Gastroesophageal sphincter (tissue), 4 donors: Measurements from ENCODE around the gene HOXA1. TPM values are rescaled to one million over a fixed set of nuclear protein-coding genes. Genes with fewer than 3 reads are reported as not detected.

ENCODE experiments used
- ATAC-seq: fragments of 150-250 bp; one replicate; pipeline ENCODE4 v1.9.1; 2016; ENCODE audit warnings: mild to moderate bottlenecking, moderate library complexity
- H3K27ac ChIP-seq, 4 donors: fragments of 200-600 bp; sonication (generic) in 3 of 4; 1 replicate in 3 of 4; 2 replicates in 1 of 4; pipeline ENCODE4 v1.5.1; 2016 to 2019
- H3K27me3 ChIP-seq: fragments of 200-600 bp; sonication (generic); one replicate; pipeline ENCODE4 v1.5.1; 2019
- H3K36me3 ChIP-seq, 2 donors: fragments of 200-600 bp; sonication (generic); one replicate each; pipeline ENCODE4 v1.5.1; 2019; ENCODE audit warnings: control low read depth in 1 of 2
- H3K4me1 ChIP-seq, 3 donors: fragments of 200-600 bp; sonication (generic); 1 replicate in 2 of 3; 2 replicates in 1 of 3; pipeline ENCODE4 v1.5.1; 2016 to 2019; ENCODE audit warnings: control low read depth in 2 of 3
- H3K4me3 ChIP-seq, 2 donors: fragments of 200-600 bp; sonication (generic); one replicate each; pipeline ENCODE4 v1.5.1; 2019; ENCODE audit warnings: mild to moderate bottlenecking in 1 of 2, moderate library complexity in 1 of 2
- H3K9me3 ChIP-seq, 3 donors: fragments of 200-600 bp; sonication (generic); one replicate each; pipeline ENCODE4 v1.5.1; 2017 to 2019; ENCODE audit warnings: control low read depth in 2 of 3
- EP300 ChIP-seq: sonication (generic); formaldehyde crosslinking; IDR thresholded peaks from one replicate; pipeline ENCODE4 v1.6.1; 2017; ENCODE audit warnings: antibody characterized with exemption, mild to moderate bottlenecking
- POLR2A ChIP-seq, 2 donors: fragments of 450-650 bp; IDR thresholded peaks; one replicate each; pipeline ENCODE4 v1.6.1; 2017; ENCODE audit warnings: antibody characterized with exemption in 2 of 2, mild to moderate bottlenecking in 2 of 2, moderate library complexity in 1 of 2
- POLR2AphosphoS5 ChIP-seq: sonication (generic); formaldehyde crosslinking; IDR thresholded peaks from one replicate; pipeline ENCODE4 v1.6.1; 2017; ENCODE audit warnings: antibody characterized with exemption
- WGBS, 2 donors: methylation state at CpG; one replicate each; pipeline ENCODE4 v1.1.5; 2018; ENCODE audit warnings: low coverage in 1 of 2; 5-methylcytosine and 5-hydroxymethylcytosine counted together
- total RNA-seq, 4 donors: library from RNA; depleted of rRNA; stranded (reverse); fragments of >200 nt; gene quantifications; one replicate each; pipeline ENCODE4 v1.1.0, GENCODE V29; 2016
- TF ChIP-seq, protein P1 (sequence below), 4 experiments: fragments of 200-600 bp in 2 of 4; fragments of 450-650 bp in 2 of 4; sonication (generic) in 1 of 4; IDR thresholded peaks; one replicate each; pipeline ENCODE4 v1.5.1; 2017 to 2019; ENCODE audit warnings: antibody characterized with exemption in 4 of 4, mild to moderate bottlenecking in 2 of 4, moderate library complexity in 2 of 4

HOXA1 gene
- total RNA-seq, 4 donors from 2014 or later, result 0.23 to 2.3 (median 0.27) TPM; not detected in 1

- TF ChIP-seq EP300 (no peak), POLR2A (IDR thresholded peaks at IDR 0.05) (no peak), POLR2AphosphoS5 (peak; percentile 45)
- TF ChIP-seq, protein P1, sequence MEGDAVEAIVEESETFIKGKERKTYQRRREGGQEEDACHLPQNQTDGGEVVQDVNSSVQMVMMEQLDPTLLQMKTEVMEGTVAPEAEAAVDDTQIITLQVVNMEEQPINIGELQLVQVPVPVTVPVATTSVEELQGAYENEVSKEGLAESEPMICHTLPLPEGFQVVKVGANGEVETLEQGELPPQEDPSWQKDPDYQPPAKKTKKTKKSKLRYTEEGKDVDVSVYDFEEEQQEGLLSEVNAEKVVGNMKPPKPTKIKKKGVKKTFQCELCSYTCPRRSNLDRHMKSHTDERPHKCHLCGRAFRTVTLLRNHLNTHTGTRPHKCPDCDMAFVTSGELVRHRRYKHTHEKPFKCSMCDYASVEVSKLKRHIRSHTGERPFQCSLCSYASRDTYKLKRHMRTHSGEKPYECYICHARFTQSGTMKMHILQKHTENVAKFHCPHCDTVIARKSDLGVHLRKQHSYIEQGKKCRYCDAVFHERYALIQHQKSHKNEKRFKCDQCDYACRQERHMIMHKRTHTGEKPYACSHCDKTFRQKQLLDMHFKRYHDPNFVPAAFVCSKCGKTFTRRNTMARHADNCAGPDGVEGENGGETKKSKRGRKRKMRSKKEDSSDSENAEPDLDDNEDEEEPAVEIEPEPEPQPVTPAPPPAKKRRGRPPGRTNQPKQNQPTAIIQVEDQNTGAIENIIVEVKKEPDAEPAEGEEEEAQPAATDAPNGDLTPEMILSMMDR (IDR thresholded peaks at IDR 0.05), result no peak
- ATAC-seq, result no peak
Observed at GRCh38 chr7:27137640-27138315, 42.0 kb upstream of the HOXA1 start.

DNA sequence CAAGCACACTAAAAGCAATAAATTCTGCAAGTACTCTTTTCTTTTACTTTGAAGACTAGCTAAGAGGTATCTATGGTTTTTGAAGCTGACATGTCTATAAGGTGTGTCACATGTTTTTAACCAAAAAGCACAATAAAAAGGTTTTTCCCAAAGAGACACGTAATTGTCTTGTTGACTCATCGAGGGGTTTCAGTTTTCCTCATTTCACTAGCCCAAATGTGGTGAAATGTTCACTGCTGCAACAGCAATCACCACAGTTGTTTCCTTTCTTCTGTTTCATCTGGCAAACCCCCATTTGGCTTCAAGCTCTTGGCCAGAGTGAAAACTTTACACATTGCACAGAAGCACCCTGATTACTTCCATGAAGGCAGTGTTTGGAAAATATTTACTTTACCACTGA, 38.6 kb upstream of the HOXA1 start:
- no peak overlapping the region for H3K4me3 ChIP-seq
- ATAC-seq, result peak; percentile 16
- TF ChIP-seq EP300 (no peak), POLR2AphosphoS5 (peak; percentile 54)
- WGBS, 2 donors, result 0 to 7% methylated on average over 2 of the region's 2 CpGs
- peak overlapping the region; percentile 58 to 99 (median 86) for H3K27ac ChIP-seq
- H3K4me1 ChIP-seq, result peaks cover 15 to 88% (median 16%) of the 10 kb centered on the region in 3 donors
- H3K36me3 ChIP-seq, result no peaks in the 10 kb centered on the region
- no peaks in the 10 kb centered on the region for H3K27me3 ChIP-seq
- H3K9me3 ChIP-seq, result no peaks in the 10 kb centered on the region

More at GRCh38 chr7:27137640-27138315, 42.0 kb upstream of the HOXA1 start:
- 47 to 63% methylated on average over 2 of the region's 2 CpGs for WGBS, 2 donors
- Histone ChIP-seq H3K4me3 (no peak overlapping the region), H3K27me3 (no peaks in the 10 kb centered on the region), H3K4me1 (peaks cover 12 to 83% (median 12%) of the 10 kb centered on the region in 3 donors), H3K36me3 (no peaks in the 10 kb centered on the region), H3K27ac (peak overlapping the region; percentile 90 to 100 (median 98)), H3K9me3 (no peaks in the 10 kb centered on the region)

GRCh38 chr7:27133409-27134231, 37.8 kb upstream of the HOXA1 start:
- WGBS, 2 donors, result 46% methylated on average over 18 of the region's 18 CpGs
- TF ChIP-seq POLR2A (IDR thresholded peaks at IDR 0.05) (no peak), POLR2AphosphoS5 (no peak), EP300 (no peak)
- TF ChIP-seq, protein P1 (IDR thresholded peaks at IDR 0.05), result no peak
- no peaks in the 10 kb centered on the region for H3K9me3 ChIP-seq
- no peaks in the 10 kb centered on the region for H3K27me3 ChIP-seq
- no peak for ATAC-seq
- H3K36me3 ChIP-seq, result no peaks in the 10 kb centered on the region
- H3K27ac ChIP-seq, result peak overlapping the region; percentile 58 to 99 (median 86)
- peaks cover 17 to 88% (median 19%) of the 10 kb centered on the region in 3 donors for H3K4me1 ChIP-seq
- no peak overlapping the region for H3K4me3 ChIP-seq

DNA sequence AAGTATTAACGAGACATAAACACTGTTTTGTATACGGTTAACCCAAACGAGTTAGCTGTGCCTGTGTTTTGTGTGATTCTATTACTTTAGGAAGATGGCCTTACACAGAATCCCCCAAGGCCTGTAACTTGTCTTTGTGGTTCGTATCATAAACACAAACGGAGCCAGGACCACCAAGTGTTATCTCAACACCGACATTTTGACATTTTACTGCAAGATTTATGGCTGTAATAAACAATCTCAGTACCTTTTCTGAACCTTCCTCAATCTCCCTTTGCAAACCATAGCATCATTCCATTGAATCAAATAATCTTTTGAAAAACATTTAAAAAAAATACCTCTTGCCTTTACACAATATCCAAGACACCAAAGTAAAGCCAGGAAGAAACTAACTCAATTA, 37.2 kb upstream of the HOXA1 start:
- Histone ChIP-seq H3K9me3 (no peaks in the 10 kb centered on the region), H3K27ac (peak overlapping the region; percentile 31 to 99 (median 86)), H3K27me3 (no peaks in the 10 kb centered on the region), H3K4me3 (no peak overlapping the region), H3K4me1 (peaks cover 19 to 88% (median 23%) of the 10 kb centered on the region in 3 donors), H3K36me3 (no peaks in the 10 kb centered on the region)
- no peak for ATAC-seq
- 35 to 65% methylated on average over 5 to 6 of the region's 6 CpGs for WGBS, 2 donors
- TF ChIP-seq POLR2A (IDR thresholded peaks at IDR 0.05) (no peak), POLR2AphosphoS5 (no peak), EP300 (no peak)
- TF ChIP-seq, protein P1 (IDR thresholded peaks at IDR 0.05), result no peak

DNA sequence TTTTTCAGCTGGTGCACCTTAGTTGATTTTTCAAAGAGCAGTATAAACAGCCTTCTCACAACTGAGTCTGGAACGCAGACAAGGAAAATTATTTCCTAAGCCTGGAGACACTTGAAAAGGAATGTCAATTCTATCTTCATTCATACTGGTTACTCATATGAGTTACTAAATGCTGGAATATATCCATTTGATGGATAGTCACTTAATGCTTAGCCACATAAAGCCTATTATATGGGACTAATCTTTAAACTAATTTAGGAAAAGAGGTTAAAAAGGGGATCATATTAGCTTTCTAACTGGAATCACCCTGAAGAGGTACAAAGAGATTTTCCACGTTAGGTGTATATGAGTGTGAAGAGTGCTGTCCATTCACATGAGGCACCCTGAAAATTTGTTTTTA, 36.4 kb upstream of the HOXA1 start:
- Histone ChIP-seq H3K4me1 (peaks cover 20 to 88% (median 30%) of the 10 kb centered on the region in 3 donors), H3K27me3 (no peaks in the 10 kb centered on the region), H3K4me3 (no peak overlapping the region), H3K27ac (peak overlapping the region; percentile 80 to 99 (median 98)), H3K9me3 (no peaks in the 10 kb centered on the region), H3K36me3 (no peaks in the 10 kb centered on the region)
- 19 to 42% methylated on average over 2 of the region's 2 CpGs for WGBS, 2 donors
- no peak for TF ChIP-seq POLR2A (IDR thresholded peaks at IDR 0.05)
- TF ChIP-seq EP300, result no peak
- TF ChIP-seq, protein P1 (IDR thresholded peaks at IDR 0.05), result no peak
- TF ChIP-seq POLR2AphosphoS5, result no peak
- ATAC-seq, result no peak
